ENCODE measurements around the gene NEK4.
"Not testable (repeated sequence)": the region's sequence is repeated elsewhere in the genome, so short reads cannot be mapped to it uniquely, and the experiment has no call there.

The NEK4 gene

DNA sequence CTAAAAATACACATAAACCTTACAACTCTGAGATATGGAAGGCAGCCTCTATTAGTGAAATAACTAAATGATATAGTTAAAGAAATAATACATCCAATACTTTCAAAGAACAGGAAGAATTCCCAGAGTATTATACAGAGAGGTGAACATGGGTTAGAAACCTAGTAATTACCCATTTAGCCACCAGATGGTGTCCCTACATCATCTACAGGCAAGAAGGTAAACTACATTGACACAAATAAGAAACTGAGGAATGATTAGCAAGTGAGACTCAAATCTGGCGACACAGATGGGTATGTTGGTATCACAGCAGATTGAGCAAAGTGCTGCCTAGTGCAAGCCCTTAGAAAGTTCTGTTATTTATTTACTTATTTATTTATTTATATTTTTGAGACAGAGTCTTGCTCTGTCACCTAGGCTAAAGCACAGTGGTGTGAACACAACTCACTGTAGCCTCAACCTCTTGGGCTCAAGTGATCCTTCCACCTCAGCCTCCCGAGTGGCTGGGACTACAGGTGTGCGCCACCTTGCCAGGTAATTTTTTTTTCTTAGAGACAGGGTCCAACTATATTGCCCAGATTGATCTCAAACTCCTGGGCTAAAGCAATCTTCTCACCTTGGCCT, 28.2 kb downstream of the NEK4 start:
- no peak for DNase-seq (ENCODE audit: low read depth in 1 of 2, low spot score in 1 of 2)

DNA sequence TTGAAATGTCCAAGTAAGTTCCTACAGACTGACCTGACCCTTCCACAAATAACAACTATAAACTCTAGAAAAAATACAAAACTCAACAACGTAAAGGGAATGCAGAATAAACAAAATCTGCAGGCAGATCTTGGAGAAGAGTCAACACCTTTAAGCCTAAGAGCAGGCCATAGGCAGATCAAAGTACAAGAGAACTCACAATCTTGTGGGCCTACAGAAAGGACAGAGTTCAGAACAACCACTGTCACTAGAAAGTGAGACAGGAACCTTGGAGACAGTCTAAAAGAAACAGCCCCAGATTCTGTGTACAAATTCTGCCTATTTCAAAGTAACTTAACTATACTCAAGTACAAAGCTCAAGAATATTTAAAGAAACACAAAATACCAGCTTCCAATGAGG, 31.0 kb downstream of the NEK4 start:
- no peak for DNase-seq (ENCODE audit: low read depth in 1 of 2, low spot score in 1 of 2)

DNA sequence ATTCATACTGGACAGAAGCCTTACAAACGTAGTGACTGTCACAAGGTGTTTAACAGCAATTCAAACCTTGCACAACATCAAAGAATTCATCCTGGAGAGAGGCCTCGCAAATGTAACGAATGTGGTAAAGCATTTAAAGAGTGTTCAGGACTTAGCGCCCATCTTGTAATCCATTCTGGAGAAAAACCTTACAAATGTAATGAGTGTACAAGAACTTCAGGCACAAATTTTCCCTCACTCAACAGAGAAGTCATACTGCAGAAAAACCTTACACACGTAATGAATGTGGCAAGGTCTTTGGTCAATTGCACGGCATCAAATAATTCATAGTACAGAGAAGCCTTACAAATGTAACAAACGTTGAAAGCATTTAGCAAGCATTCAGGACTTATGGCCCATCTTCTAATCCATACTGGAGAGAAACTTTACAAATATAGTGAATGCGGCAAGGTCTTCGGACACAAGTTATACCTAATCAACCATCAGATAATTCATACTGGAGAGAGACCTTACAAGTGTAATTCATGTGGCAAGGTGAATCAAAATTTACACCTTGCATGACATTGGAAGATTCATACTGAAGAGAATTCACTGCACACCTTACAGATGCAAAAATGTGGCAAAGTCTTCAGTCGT, 37.4 kb downstream of the NEK4 start:
- DNase-seq (ENCODE audit: low read depth in 1 of 2, low spot score in 1 of 2): no peak

DNA sequence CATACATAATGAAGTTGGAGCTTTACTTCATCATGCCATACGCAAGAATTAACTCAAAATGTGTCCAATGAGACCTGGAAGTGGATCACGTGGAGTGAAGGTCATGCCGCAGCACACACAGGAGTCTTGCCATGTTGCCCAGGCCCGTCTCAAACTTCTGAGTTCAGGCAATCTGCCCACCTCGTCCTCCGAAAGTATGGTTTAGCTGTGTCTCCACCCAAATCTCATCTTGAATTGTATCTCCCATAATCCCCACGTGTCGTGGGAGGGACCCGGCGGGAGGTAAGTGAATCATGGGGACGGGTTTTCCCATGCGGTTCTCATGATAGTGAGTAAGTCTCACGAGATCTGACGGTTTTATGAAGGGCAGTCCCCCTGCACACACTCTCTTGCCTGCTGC, 39.1 kb downstream of the NEK4 start:
- no peak for DNase-seq (ENCODE audit: low read depth in 1 of 2, low spot score in 1 of 2)

DNA sequence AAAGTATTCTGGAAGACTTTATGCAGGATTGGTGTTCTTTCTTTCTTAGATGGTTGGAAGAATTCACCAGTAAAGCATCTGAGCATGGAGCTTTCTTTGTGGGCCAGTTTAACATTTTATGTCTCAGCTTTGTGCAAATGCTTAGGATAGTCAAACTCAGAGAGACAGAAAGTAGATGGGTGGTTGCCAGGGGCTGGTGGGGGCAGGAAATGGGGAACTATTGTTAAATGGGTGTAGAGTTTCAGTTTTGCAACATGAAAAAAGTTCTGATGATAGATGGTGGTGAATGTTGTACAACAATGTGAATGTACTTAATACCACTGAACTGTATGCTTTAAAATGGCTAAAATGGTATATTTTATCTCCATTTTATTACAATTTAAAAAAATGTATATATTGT, 40.1 kb downstream of the NEK4 start:
- no peak for DNase-seq (ENCODE audit: low read depth in 1 of 2, low spot score in 1 of 2)

DNA sequence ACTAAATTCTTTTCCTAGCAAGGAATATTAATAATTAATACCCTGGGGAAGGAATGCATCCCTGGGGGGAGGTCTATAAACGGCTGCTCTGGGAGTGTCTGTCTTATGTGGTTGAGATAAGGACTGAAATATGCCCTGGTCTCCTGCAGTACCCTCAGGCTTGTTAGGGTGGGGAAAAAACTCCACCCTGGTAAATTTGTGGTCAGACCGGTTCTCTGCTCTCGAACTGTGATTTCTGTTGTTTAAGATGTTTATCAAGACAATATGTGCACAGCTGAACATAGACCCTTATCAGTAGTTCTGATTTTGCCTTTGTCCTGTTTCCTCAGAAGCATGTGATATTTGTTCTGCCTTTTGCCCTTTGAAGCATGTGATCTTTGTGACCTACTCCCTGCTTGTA, 42.0 kb downstream of the NEK4 start:
- not testable (repeated sequence) for DNase-seq (ENCODE audit: low read depth in 1 of 2, low spot score in 1 of 2)

DNA sequence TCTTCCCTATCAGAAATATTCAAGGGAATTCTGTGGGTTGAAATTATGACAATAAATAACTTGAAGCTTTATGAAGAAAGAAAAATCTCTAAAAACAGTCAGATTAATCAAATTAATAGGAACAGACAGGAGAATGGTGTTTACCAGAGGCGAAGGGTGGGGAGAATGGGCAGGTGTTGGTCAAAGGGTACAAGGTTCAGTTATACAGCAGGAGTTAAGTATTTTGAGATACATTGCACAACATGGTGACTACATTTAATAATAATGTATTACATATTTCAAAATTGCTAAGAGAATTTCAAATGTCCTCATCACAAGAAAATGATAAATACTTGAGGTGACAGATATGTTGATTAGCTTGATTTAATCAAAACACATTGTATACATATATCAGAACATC, 46.2 kb downstream of the NEK4 start:
- DNase-seq (ENCODE audit: low read depth in 1 of 2, low spot score in 1 of 2): no peak

DNA sequence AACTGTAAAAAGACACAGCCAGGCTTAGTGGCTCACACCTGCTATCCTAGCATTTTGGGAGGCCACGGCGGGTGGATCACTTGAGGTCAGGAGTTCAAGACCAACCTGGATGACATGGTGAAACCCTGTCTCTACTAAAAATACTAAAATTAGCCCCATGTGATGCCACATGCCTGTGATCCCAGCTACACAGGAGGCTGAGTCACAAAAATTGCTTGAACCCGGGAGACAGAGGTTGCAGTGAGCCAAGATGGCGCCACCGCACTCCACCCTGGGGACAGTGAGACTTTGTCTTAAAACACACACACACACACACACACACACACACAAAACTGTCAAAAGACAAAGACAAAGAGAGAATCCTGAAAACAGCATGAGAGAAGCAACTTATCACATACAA, 46.8 kb downstream of the NEK4 start:
- no peak for DNase-seq (ENCODE audit: low read depth in 1 of 2, low spot score in 1 of 2)

DNA sequence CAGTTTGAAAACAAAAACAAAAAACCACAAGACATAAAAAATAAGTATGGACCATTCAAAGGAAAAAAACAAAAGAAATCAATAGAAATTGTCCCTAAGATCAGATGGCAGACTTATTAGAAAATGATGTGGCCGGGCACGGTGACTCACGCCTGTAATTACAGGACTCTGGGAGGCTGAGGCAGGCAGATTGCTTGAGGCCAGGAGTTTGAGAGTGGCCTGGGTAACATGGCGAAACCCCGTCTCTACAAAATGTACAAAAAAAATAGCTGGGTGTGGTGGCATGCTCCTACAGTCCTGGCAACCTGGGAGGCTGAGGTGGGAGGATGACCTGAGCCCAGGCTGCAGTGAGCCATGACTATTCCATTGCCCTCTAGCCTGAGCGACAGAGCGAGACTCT, 48.2 kb downstream of the NEK4 start:
- no peak for DNase-seq (ENCODE audit: low read depth in 1 of 2, low spot score in 1 of 2)

DNA sequence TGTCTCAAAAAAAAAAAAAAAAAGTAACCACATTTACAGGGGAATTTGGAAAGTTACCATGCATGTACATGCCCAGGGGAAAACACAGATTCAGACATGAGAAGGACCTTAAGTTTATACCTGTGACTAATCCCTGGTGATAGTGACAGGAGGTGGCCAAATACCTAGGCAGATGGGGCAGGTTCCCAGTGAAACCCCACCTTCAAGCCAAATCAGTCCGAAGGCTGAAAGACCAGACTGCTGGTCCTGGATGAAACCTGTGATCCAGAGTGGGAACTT, 49.1 kb downstream of the NEK4 start:
- no peak for DNase-seq (ENCODE audit: low read depth in 1 of 2, low spot score in 1 of 2)

DNA sequence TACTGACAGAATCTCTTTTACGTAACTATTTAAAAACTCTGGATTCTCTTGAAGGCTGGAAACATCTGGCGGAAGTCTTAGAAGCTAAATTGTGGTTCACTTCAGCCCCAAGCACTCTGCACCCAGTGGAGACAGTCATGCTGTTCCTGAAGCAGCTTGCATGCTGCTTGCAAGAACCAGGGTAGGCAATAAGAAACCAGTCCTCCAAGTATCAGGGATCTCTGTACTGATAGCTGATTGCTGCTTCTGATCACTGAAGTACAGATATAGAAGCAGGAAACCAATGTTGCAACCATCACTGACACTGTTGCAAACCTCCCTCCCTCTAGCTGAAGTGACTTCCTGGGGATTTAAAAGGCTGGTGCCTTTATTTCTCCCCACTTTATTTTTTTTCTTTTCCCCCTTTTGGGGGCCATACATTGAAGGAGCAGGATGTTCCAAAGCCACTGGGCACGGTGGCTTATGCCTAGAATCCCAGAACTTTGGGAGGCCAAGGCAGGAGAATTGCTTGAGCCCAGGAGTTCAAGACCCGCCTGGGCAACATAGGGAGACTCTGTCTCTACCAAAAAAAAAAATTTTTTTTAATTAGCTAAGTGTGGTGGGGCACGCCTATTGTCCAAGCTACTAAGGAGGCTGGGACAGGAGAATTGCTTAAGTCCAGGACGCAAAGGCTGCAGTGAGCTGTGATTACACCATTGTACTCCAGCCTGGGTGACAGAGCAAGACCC, 49.6 kb downstream of the NEK4 start:
- DNase-seq (ENCODE audit: low read depth in 1 of 2, low spot score in 1 of 2): no peak

DNA sequence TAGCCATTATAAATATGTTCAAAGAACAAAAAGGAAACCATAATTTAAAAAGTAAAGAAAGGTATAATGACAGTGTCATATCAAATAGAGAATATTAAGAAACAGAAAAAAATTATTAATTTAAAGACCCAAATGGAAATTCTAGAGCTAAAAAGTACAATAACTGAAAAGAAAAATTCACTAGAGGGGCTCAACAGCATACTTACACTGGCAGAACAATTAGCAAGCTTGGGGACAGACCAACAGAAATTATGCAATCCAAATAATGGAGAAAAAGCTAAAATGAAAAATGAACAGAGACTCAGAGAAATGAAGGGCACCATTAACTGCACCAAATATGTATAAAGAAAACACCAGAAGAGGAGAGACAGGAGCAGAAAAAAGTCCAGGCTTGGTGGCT, 51.1 kb downstream of the NEK4 start:
- no peak for DNase-seq (ENCODE audit: low read depth in 1 of 2, low spot score in 1 of 2)

DNA sequence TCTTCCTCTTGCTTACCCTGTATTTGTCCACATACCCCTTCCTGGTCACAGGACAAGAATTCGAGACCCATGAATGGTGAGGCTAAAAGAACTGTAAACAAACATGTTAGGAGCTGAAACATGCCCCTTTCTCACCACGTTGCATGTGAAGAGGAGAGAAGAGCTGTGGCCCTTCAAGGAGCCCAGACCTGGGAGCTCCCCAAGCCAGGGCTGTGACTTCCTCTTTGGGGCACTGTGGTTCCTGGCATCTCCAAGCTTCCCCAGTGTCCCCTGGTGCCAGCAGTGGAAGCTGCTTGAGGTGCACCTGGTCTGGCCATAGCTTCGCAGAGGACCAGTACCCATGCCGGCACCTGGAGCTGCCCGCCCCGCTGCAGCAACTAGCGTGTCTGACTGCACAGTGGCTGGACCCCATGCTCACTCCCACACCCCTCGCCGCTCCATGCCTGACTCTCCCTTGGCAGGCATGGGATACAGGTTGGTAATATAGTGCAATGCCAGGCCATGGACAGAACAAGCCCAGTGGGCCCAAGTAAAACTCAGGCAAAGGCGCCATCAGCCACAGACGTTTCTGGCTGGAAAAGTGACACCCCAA, 54.9 kb downstream of the NEK4 start:
- DNase-seq (ENCODE audit: low read depth in 1 of 2, low spot score in 1 of 2): no peak

DNA sequence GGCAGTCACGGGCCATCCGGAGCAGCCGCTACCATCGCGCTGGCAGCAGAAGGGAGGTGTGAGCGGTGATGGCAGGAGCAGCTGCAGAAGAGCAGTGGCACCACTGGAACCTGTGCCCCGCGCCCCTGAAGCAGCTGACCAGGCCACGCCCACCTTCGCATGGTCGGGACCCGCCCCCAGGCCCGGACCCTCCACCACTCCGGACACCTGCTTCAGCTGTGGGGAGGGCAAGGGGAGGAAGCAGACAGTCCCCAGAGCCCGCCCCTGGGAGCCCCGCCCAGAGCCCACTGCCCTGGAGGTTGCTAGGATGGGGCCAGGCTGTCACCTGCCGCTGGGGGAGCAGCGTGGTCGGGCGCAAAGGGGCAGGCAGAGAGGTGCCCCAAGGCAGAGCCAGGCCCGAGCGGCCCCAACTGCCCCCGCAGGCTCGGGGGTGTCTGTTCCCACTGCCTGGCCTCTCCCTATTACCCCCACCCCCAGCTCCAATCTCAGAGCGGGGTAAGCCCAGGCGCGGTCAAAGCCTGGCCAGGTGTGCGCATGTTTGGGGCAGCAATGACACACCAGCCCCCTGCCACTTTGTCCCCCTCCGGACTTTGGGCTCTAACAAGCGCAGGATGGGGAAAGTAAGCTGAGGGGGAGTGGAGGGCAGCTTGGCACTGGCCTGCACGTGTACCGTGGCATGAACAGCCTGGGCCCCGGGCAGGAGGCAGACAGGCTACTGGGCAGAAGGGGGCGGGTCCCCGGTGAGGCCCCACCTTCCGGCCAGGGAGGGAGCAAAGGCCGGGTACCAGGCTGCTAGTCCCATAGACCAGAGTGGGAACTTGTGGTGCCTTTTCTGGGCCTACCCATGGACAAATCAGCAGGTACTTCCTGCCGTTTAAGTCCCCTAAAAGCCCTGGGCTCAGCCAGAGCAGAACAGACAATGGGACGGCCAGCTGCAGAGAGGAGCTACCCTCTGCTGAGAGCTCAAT, 56.1 kb downstream of the NEK4 start:
- DNase-seq (ENCODE audit: low read depth in 1 of 2, low spot score in 1 of 2): no peak

DNA sequence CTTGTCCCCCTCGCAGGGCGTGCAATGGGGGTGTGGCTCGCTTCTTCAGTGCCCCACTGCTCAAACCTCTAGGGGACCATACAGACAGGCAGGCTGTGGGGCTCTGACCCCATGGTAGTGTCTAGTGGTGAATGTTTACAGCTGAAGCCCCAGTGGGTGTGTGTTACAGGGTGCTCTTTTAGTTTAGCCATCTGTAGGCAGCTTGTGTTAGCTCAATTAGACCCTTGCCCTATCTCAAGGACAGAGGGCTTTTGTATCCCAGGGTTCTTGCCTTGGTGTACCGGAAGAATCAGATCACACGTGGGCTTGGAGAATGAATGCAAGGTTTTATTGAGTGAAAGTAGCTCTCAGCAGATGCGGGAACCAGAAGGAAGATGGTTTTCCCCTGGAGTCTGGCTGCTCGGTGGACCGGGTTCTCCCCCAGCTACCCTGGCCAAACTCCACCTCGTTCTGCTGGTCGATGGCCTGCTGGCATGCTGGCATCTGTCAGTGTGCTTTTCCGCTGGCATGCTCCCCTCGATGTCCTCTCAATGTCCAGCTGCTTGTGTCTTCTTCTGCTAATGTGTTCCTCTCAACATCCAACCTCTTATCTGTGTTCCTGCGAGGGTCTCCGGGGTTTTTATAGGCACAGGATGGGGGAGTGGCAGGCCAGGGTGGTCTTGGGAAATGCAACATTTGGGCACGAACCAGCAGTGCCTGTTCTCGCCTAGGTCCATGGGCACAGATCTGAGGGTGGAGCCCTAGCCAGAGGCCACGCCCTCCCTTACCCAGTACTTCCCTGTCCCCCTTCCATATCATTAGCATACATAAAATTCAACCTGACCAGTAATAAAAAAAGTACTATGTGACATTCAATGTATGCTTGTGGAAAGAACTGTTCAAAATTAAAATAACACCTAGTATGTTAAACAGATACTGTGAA, 58.2 kb downstream of the NEK4 start:
- no peak for DNase-seq (ENCODE audit: low read depth in 1 of 2, low spot score in 1 of 2)

DNA sequence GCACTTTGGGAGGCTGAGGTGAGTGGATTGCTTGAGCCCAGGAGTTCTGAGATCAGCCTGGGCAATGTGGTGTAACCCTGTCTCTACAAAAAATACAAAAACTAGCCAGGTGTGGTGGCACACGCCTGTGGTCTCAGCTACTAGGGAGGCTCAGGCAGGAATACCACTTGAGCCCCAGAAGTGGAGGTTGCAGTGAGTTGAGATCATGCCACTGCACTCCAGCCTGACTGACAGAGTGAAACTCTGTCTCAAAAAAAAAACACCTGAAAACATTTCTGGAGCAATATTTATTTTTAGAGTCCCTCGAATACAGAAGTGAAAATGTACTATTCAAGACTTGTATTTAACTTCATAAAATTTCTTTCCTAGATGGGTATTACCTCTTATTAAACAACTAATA, 60.2 kb downstream of the NEK4 start:
- no peak for DNase-seq (ENCODE audit: low read depth in 1 of 2, low spot score in 1 of 2)

DNA sequence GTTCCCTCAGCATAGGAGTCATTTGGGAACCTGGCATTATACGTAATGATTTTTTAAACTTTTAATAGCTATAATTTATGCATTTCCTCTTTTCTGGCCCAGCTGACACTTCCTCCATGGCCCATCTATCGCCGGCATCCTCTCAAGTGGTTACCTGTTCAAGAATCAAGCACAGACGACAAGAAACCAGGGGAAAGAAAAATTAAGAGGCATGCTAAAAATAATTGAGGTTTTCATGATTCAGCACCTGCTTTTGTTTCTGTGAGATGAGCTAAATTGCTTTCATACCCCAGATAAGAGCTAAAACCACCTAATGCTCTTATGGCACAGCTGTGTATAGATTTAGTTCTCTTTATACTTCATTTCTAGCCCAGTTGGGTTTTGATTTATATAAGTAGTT, 63.2 kb downstream of the NEK4 start:
- no peak for DNase-seq (ENCODE audit: low read depth in 1 of 2, low spot score in 1 of 2)

DNA sequence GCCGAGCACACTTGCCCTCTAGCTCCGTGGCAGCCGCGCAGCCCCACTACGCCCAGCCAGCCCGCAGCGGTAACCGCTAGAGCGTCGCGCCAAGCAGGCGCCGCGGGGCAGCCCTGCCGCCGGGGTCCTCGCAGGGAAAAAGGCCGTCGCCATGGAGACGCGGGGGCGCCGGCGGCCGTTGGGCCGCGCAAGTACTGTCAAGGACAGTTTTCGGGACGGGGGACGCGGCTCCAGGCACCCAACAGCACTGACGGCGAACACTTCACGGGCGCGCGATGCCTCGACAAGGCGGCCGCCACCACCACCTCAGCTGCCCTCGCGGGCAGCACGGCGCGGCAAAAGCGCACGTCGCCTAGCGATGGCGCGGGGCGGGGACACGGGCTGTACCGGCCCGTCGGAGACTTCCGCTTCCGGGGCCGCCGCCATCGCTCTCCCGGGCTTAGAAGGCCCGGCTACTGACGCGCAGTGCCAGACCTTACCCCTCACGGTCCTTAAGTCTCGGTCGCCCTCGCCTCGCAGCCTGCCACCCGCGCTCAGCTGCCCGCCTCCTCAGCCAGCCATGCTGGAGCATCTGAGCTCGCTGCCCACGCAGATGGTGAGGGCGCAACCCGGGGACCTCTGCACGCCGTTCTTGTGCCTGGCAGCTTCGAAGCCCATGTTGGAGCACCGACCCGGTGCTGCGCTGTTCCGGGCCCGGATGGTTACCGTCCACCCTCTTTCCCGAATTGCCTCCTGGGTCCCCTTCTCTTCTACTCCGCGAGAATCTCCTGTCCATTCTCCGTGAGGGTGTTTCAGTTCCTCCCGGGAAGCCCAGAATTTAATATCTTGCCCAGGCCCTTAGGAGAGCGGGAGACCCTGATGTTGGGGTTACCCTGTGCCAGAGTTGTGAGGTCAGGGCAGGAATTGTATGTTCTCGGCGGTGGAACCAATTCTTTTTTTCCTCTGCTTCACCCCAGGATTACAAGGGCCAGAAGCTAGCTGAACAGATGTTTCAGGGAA, 64.8 kb downstream of the NEK4 start, which contains the start of the genes GLT8D1 and SPCS1:
GLT8D1 (minus strand) TSS at position 104 of the 999 bp plus-strand sequence. CDS start 5,331 bp downstream, outside the sequence.
SPCS1 (plus strand) TSS at position 419 of the 999 bp plus-strand sequence; CDS start at position 560, 141 bp downstream.
- DNase-seq (ENCODE audit: low read depth in 1 of 2, low spot score in 1 of 2): peak; percentile 74 to 78

DNA sequence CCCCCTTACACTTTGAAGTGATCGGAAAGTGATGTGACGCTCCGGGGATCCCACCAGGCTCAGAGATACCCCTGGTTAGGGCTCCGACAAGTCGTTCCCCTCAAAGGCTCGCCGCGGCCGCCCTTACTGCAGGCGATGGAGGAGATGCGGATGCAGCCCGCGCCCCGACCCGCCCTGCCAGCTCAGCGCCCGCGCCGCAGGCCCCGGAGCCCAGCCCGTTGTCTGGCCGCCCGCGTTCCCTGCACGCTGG, 65.4 kb downstream of the NEK4 start:
- DNase-seq (ENCODE audit: low read depth in 1 of 2, low spot score in 1 of 2): no peak

Measured in activated CD4-positive, alpha-beta T cell treated with anti-CD3 and anti-CD28 coated beads, Interleukin-2, amount 50 U/mL, for 24 hours (primary cell).